RPMI8226 (cell line): Measurements from ENCODE around the gene UST.
"Not testable (repeated sequence)": the region's sequence is repeated elsewhere in the genome, so short reads cannot be mapped to it uniquely, and the experiment has no call there.

Experiments used
- DNase-seq: peaks from one replicate; pipeline ENCODE4 v3.0.0-alpha.2; 2015

The UST gene

GRCh38 chr6:148957752-148958151 lies 210.9 kb downstream of the UST start:
- no peak for DNase-seq

GRCh38 chr6:148959008-148959407 lies 212.2 kb downstream of the UST start:
- no peak for DNase-seq

DNA sequence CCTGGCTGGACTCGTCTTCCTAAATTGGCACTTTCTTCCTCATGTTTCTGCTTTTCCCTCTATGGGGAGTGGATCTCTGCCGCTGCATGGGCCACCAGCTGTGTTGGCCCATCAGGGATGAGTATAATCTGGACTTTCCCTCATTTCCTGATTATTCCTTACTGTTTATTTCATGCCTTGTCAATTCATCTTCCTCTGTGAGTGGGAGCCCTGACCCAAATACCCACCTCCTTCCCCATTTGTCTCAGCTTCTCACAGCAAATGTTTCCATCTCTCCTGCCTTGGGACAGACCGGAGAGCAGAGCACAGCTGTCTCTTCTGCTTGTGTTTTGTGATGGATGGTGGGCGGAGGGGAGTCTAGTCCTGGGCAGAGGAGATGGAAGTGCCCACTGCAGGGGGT lies 212.7 kb downstream of the UST start:
- DNase-seq: no peak

GRCh38 chr6:148962854-148963515 lies 216.2 kb downstream of the UST start:
- DNase-seq: no peak

DNA sequence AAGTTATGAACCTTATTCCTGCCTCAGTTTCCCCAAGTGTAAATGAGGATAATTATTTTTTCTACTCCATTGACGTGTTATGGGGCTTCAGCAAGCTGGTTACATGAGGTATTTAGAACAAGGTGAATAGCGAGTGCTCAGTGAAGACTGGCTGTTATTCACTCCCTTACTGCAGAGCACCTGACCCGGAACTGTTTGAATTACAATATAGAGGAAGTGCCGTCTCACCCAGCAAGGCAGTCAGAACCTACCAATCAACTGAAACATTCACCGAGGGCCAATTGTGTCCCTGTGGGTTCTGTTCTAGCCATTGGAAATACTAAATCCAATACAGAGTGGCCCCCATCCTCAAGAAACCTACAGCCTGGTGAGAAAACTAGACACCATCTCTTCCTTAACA lies 216.9 kb downstream of the UST start:
- no peak for DNase-seq

- DNase-seq: no peak
Measured at GRCh38 chr6:148964467-148964866, 217.6 kb downstream of the UST start.

GRCh38 chr6:148965287-148965686 lies 218.5 kb downstream of the UST start:
- DNase-seq: no peak

DNA sequence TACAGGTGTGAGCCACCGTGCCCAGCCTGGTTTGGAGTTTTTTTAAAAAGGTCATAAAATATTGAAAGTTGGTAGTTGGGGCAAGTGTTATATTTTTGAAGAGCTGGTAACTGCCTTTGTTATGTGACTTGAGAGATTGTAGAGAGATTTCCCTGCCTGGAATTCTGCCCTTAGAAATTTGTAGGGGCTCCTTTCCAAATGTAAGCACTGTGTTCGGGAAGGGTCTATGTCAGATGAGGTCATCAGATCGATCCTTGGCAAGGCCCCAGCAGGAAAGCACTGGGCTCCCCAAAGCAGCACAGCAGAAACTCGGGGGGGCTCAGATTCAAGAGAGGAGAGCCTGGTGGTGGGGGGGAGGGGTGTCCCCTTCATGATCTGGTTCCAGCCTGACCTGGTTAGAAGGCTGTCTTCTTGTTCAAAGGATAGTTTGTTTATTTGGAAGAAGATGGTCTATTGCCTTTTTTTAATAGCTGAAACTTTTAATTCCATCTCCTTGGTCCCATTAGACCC lies 220.2 kb downstream of the UST start:
- no peak for DNase-seq

DNA sequence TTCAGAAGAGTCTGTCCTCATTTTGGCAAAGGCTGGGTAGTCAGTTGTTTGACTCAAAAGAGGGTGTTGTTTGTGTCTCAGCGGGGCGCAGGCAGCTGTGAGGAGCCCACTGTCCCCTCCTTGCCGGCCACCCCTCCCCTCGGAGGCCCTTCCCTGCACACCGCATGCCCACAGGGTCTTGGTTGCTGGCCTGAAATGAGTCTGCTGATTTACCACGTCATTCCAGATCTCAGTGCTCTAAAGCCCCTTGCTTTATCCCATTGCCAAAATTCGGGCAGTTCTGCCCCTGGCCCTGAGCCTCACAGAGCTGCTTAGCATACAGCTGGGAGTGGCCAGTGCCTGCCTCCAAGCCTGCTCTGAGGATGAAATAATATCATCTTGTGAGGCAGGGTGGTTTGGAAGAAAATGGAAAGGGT lies 220.7 kb downstream of the UST start:
- no peak for DNase-seq

DNA sequence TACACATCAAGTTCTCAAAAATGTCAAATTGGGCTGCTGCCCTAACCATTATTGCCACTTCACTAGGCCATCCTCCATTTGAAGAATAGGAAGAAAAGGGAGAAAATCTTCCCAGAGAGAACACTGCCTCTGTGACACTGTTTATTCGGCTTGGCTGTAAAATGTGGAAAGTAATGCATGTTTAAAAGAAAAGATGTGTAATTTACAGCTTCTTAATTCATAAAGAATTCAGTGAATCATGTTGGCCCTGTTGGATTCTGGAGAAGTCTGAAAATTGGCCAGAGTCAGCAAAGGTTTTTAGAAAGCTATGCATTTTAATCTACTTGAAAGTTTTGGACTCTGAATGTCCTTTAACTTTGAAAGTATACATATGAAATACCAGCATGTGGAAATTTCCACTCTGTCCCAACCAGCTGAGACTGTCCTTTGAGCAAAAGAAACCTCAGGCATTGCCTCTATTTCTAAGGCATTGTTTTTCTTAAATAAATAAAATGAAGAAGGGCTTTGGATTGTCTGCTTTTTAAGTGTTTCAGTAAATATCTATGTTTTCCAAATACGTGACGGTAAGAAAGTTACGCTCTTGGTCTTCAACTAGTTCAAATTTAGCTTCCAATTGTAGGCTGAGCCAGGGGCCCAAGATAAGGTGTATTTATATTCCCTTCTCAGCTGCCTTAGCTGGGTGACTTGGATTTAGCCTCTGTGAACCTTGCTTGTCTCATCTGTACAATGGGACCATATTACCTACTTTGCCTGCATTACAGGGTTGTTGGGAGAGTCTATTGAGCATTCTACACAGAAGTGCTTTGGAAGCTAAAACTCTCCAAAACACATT lies 222.2 kb downstream of the UST start:
- peak; percentile 6 for DNase-seq

- DNase-seq: no peak
Measured at GRCh38 chr6:148969603-148970061, 222.8 kb downstream of the UST start.

DNA sequence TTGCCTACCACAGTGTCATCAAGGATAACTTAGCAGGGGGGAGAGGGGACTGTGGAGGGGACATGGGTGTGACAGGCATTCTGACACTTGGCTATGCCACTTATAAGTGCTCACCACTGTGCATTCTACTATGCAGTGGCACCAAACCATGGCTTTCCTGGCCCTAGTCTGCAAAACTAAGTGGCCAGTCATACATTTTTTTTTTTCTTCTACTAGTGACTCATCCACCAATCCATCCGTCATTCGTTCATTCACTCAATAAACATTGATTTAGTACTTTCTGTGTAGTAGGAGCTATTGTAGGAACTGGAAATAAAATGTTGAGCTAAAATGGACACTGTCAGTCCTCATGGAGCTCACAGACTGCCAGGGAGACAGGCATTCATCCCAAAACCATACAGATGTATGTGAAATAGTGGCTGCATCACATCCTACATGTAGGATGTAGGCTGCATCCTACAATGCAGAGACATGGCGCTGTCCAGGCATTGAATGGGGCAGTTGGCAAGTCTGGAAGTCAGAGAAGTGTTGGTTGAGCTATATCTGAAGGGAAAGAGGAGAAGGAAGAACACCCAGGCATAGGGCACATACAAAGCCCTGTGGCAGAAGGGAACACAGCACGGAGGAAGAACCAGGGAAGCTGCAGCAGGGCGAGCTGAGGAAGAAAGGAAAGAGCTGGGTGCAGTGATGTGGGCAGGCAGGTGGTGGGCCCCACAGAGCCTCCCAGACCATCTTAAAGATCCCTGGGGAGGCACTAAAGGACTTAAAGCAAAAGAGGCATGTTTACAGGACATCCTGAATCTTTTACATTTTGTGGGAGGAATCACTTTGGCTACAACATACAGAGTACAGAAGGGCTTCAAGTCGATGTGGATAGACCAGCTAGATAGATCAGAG lies 224.4 kb downstream of the UST start:
- no peak for DNase-seq

GRCh38 chr6:148972481-148972880 lies 225.7 kb downstream of the UST start:
- DNase-seq: peak; percentile 97

DNA sequence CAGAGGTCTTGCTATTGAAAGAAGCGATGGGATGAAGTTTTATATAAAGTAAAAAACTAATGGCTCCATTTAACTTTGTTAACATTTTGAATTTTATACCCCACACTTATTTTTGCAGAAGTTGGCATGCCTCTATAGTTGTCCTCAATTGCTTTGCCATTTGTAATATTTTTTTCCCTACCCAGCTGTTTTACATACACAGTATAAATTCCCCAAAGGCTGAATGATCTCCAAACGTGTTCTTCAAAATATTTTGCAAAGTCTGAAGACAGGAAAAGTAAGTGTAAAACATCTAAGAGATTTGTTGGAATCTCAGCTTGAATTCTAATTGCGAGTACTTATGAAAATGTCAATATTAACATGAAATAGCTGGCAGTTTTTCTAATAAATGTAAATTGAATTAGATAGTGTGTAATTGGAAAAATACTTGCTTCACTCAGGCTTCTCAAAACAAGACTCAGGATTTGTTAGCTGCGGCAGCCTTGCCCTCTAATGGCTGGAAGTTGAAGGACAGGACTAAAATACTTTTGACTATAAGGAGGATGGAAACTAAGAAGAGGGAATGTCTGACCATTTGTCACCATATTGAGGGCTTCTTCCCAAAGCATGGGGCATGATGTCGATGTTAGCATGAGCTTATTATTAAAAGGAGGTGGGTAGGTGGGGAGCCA lies 226.8 kb downstream of the UST start:
- peak; percentile 27 for DNase-seq

GRCh38 chr6:148974351-148974750 lies 227.5 kb downstream of the UST start:
- no peak for DNase-seq

DNA sequence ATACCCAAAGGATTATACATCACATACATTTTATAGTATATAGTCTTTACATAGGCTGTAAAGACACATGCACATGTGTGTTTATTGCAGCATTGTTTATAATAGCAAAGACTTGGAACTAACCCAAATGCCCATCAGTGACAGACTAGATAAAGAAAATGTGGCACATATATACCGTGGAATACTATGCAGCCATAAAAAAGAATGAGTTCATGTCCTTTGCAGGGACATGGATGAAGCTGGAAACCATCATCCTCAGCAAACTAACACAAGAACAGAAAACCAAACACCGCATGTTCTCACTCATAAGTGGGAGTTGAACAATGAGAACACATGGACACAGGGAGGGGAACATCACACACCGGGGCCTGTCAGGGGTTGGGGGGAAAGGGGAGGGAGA lies 231.5 kb downstream of the UST start:
- DNase-seq: not testable (repeated sequence)

GRCh38 chr6:148979014-148979901 lies 232.4 kb downstream of the UST start:
- no peak for DNase-seq

DNA sequence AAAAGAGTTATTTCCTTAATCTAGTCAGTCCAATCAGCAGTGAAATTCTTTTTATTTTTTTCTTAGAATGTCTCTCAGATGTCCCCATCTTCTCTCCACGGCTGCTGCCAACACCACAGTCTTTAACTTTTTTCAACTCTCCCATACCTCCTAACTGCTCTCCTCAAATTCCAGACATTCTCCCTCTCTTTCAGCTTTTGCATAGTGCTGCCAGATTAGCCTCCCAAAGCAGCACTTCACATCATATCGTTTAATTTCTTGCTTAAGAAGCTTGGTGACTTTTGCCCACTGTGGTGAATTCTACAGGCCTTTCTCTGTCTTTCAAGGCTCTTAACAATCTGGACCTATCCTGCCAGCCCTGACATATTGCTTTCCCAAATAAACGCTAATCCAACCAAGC lies 233.4 kb downstream of the UST start:
- DNase-seq: no peak

- DNase-seq: no peak
Measured at GRCh38 chr6:148981515-148981914, 234.7 kb downstream of the UST start.

DNA sequence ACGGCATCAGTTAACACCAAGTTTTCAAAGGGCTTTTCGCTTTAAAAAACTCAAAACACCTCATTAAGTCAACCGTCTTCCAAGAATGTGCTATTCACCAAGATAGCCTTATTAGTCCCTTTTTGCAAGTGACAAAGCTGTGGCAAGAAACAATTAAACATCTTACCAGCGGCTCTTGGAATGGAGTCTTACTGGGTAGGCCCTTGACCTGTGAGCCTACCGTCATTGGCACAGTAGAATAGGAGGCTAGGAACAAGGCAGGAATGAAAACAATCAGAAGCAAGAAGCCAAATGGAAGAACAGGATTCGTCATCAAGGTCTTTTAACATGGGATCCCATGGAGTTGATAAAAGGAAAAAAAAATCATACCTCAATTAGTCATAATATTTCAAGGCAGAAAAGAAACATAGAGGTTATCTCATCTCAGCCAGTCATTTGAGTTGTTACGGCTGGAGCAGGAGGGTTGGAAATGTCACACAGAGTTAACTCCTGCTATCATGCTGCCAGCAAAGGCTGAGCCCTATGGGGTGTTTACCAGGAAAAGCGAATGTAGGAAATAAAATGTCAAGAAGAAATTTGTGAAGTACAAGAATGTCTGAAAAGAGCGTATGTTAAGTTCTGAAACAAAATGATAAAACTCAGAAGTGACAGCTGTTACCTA lies 236.4 kb downstream of the UST start:
- DNase-seq: no peak

DNA sequence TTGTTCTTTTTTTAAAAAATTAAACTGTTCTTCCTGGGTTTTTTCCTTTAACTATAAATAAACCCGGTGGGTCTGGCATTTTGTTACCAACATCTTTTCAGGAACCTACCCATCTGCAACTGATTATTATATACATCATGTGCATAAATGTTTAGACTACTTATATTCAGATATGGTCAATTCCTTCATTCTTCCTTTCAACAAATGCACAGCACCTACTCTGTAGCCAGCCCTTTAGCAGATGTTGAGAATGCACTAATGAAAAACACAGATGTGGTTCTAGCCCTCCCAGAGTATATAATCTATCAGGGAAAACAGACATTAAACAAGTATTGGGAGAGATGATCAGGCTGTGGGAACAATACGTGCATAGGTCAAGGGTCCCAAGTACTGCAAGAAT lies 237.1 kb downstream of the UST start:
- DNase-seq: no peak
